HS-5 (cell line): ENCODE data around the gene ACVR1.
"Not testable (repeated sequence)": the region's sequence is repeated elsewhere in the genome, so short reads cannot be mapped to it uniquely, and the experiment has no call there.

Experiments used
- DNase-seq: peaks from one replicate; pipeline ENCODE4 v3.0.0-alpha.2; 2012; ENCODE audit warnings: low read depth

ACVR1 gene

GRCh38 chr2:157789256-157789655 is 86.9 kb downstream of the ACVR1 start:
- DNase-seq = no peak

- no peak for DNase-seq
These were observed 87.9 kb downstream of the ACVR1 start for GRCh38 chr2:157788201-157788600.

- no peak for DNase-seq
These were observed 88.7 kb downstream of the ACVR1 start for GRCh38 chr2:157787364-157787938.

- no peak for DNase-seq
These were observed 89.3 kb downstream of the ACVR1 start for GRCh38 chr2:157786663-157787363.

- no peak for DNase-seq
These were observed 90.1 kb downstream of the ACVR1 start for GRCh38 chr2:157785866-157786662.

- DNase-seq = no peak
These were observed 90.9 kb downstream of the ACVR1 start for GRCh38 chr2:157785200-157785599.

GRCh38 chr2:157784823-157785175 is 91.3 kb downstream of the ACVR1 start:
- DNase-seq = no peak

- DNase-seq = no peak
These were observed 91.8 kb downstream of the ACVR1 start for GRCh38 chr2:157784169-157784822.

GRCh38 chr2:157783245-157783644 is 92.9 kb downstream of the ACVR1 start:
- no peak for DNase-seq

- no peak for DNase-seq
These were observed 93.9 kb downstream of the ACVR1 start for GRCh38 chr2:157782057-157782845.

- no peak for DNase-seq
These were observed 95.9 kb downstream of the ACVR1 start for GRCh38 chr2:157780211-157780610.

- DNase-seq = no peak
These were observed 96.3 kb downstream of the ACVR1 start for GRCh38 chr2:157779794-157780193.

GRCh38 chr2:157777427-157777826 is 98.7 kb downstream of the ACVR1 start:
- no peak for DNase-seq

- no peak for DNase-seq
These were observed 104.9 kb downstream of the ACVR1 start for GRCh38 chr2:157771234-157771633.

GRCh38 chr2:157769856-157770255 is 106.3 kb downstream of the ACVR1 start:
- no peak for DNase-seq

- no peak for DNase-seq
These were observed 111.7 kb downstream of the ACVR1 start for GRCh38 chr2:157764386-157764785.

- no peak for DNase-seq
These were observed 114.6 kb downstream of the ACVR1 start for GRCh38 chr2:157761520-157761919.

GRCh38 chr2:157760949-157761348 is 115.2 kb downstream of the ACVR1 start:
- no peak for DNase-seq

GRCh38 chr2:157759855-157760254 is 116.3 kb downstream of the ACVR1 start:
- no peak for DNase-seq

- DNase-seq = no peak
These were observed 117.5 kb downstream of the ACVR1 start for GRCh38 chr2:157758586-157758985.

- DNase-seq = no peak
These were observed 118.6 kb downstream of the ACVR1 start for GRCh38 chr2:157757500-157757899.

GRCh38 chr2:157756447-157756846 is 119.7 kb downstream of the ACVR1 start:
- DNase-seq = not testable (repeated sequence)
